ENCODE results near the gene LPP.

The LPP gene

DNA sequence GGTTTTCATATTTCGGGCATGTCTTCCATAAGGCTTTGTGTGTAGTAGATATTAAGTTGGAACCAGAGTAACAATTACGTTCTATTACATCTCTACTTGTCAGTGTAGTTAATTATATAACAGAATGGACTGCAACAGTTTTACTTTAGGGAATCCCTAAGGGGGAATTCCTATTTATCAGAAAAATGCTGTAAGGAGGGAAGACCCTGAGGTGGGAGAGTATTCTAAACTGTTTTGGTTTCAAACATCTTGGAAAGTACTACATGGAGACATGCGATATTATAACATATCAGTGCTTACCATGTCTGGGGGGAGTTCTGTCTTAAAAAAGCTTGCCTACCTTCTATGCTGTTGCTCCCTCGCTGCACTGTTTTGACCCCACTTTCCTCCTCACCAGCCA lies 238.1 kb downstream of the LPP start:
- no peak for TF ChIP-seq POLR2AphosphoS5 (IDR thresholded peaks at IDR 0.05; ENCODE audit: low read depth, low read length)
- no peak for TF ChIP-seq POLR2A (IDR thresholded peaks at IDR 0.05; ENCODE audit: low read depth, low read length)
- no peak for TF ChIP-seq TAF1 (IDR thresholded peaks at IDR 0.05; ENCODE audit: borderline replicate concordance, low read depth, low read length)
- FAIRE-seq = no peak
- no peak for DNase-seq (ENCODE audit: insufficient read length)

GRCh38 chr3:188394623-188395022 lies 240.7 kb downstream of the LPP start:
- no peak for TF ChIP-seq TAF1 (IDR thresholded peaks at IDR 0.05; ENCODE audit: borderline replicate concordance, low read depth, low read length)
- TF ChIP-seq POLR2A (IDR thresholded peaks at IDR 0.05; ENCODE audit: low read depth, low read length) = no peak
- TF ChIP-seq POLR2AphosphoS5 (IDR thresholded peaks at IDR 0.05; ENCODE audit: low read depth, low read length) = no peak
- FAIRE-seq = no peak
- no peak for DNase-seq (ENCODE audit: insufficient read length)

- TF ChIP-seq TAF1 (IDR thresholded peaks at IDR 0.05; ENCODE audit: borderline replicate concordance, low read depth, low read length) = no peak
- no peak for TF ChIP-seq POLR2AphosphoS5 (IDR thresholded peaks at IDR 0.05; ENCODE audit: low read depth, low read length)
- no peak for TF ChIP-seq POLR2A (IDR thresholded peaks at IDR 0.05; ENCODE audit: low read depth, low read length)
- DNase-seq (ENCODE audit: insufficient read length) (no peak), FAIRE-seq (no peak)
Measured at GRCh38 chr3:188396251-188396650, 242.3 kb downstream of the LPP start.

GRCh38 chr3:188396900-188397299 lies 242.9 kb downstream of the LPP start:
- no peak for FAIRE-seq
- TF ChIP-seq POLR2A (IDR thresholded peaks at IDR 0.05; ENCODE audit: low read depth, low read length) (no peak), POLR2AphosphoS5 (IDR thresholded peaks at IDR 0.05; ENCODE audit: low read depth, low read length) (no peak), TAF1 (IDR thresholded peaks at IDR 0.05; ENCODE audit: borderline replicate concordance, low read depth, low read length) (no peak)
- DNase-seq (ENCODE audit: insufficient read length) = no peak

- no peak for FAIRE-seq
- TF ChIP-seq POLR2AphosphoS5 (IDR thresholded peaks at IDR 0.05; ENCODE audit: low read depth, low read length) (no peak), POLR2A (IDR thresholded peaks at IDR 0.05; ENCODE audit: low read depth, low read length) (no peak), TAF1 (IDR thresholded peaks at IDR 0.05; ENCODE audit: borderline replicate concordance, low read depth, low read length) (no peak)
- DNase-seq (ENCODE audit: insufficient read length) = no peak
Measured at GRCh38 chr3:188397766-188398705, 244.1 kb downstream of the LPP start.

GRCh38 chr3:188400494-188401243 lies 246.7 kb downstream of the LPP start:
- TF ChIP-seq POLR2AphosphoS5 (IDR thresholded peaks at IDR 0.05; ENCODE audit: low read depth, low read length) (no peak), POLR2A (IDR thresholded peaks at IDR 0.05; ENCODE audit: low read depth, low read length) (no peak), TAF1 (IDR thresholded peaks at IDR 0.05; ENCODE audit: borderline replicate concordance, low read depth, low read length) (no peak)
- FAIRE-seq (peak; percentile 92), DNase-seq (ENCODE audit: insufficient read length) (peak; percentile 12)

- no peak for FAIRE-seq
- DNase-seq (ENCODE audit: insufficient read length) = no peak
- TF ChIP-seq POLR2A (IDR thresholded peaks at IDR 0.05; ENCODE audit: low read depth, low read length) = no peak
- no peak for TF ChIP-seq POLR2AphosphoS5 (IDR thresholded peaks at IDR 0.05; ENCODE audit: low read depth, low read length)
- TF ChIP-seq TAF1 (IDR thresholded peaks at IDR 0.05; ENCODE audit: borderline replicate concordance, low read depth, low read length) = no peak
Measured at GRCh38 chr3:188401244-188401993, 247.5 kb downstream of the LPP start.

- FAIRE-seq (no peak), DNase-seq (ENCODE audit: insufficient read length) (no peak)
Measured at GRCh38 chr3:188402229-188402628, 248.3 kb downstream of the LPP start.

GRCh38 chr3:188403404-188403803 lies 249.4 kb downstream of the LPP start:
- TF ChIP-seq POLR2A (IDR thresholded peaks at IDR 0.05; ENCODE audit: low read depth, low read length) = no peak
- no peak for TF ChIP-seq TAF1 (IDR thresholded peaks at IDR 0.05; ENCODE audit: borderline replicate concordance, low read depth, low read length)
- no peak for TF ChIP-seq POLR2AphosphoS5 (IDR thresholded peaks at IDR 0.05; ENCODE audit: low read depth, low read length)
- FAIRE-seq = no peak
- DNase-seq (ENCODE audit: insufficient read length) = no peak

More at GRCh38 chr3:188402229-188402628, 248.3 kb downstream of the LPP start:
- TF ChIP-seq POLR2AphosphoS5 (IDR thresholded peaks at IDR 0.05; ENCODE audit: low read depth, low read length) (no peak), POLR2A (IDR thresholded peaks at IDR 0.05; ENCODE audit: low read depth, low read length) (no peak), TAF1 (IDR thresholded peaks at IDR 0.05; ENCODE audit: borderline replicate concordance, low read depth, low read length) (no peak)

DNA sequence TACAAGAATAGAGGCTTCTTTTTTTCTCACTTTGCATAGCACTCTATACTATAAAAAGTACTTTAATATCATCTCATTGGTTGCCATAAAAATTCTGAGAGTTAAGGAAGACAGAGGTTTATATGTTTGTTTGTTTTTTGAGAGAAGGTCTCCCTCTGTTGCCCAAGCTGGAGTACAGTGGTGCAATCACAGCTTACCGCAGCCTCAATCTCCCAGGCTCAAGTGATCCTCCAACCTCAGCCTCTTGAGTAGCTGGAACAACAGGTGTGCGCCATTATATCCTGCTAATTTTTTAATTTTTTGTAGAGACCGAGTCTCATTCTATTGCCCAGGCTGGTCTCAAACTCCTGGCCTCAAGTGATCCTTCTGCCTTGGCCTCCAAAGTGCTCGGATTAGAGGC lies 250.2 kb downstream of the LPP start:
- TF ChIP-seq TAF1 (IDR thresholded peaks at IDR 0.05; ENCODE audit: borderline replicate concordance, low read depth, low read length) (no peak), POLR2A (IDR thresholded peaks at IDR 0.05; ENCODE audit: low read depth, low read length) (no peak), POLR2AphosphoS5 (IDR thresholded peaks at IDR 0.05; ENCODE audit: low read depth, low read length) (no peak)
- FAIRE-seq (no peak), DNase-seq (ENCODE audit: insufficient read length) (no peak)

DNA sequence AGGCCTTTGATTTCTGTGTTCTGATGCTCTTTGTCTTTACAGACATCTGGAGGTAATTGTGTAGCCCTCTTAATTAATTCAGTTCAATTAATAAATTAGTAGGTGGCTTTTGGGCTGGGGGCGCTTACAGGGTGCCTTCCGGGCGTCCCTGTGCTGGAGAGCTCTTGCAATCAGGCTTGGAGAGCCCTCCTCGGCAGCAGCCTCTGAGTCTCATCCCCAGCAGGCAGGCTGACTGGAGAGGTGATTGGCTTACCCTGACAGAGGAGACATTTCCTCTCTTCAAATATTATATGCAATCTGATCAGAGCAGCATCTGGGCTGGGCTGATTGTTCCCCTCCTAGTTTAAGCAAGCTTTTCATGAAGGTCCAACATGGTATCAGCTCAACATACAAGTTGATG lies 250.7 kb downstream of the LPP start:
- no peak for TF ChIP-seq POLR2AphosphoS5 (IDR thresholded peaks at IDR 0.05; ENCODE audit: low read depth, low read length)
- no peak for TF ChIP-seq TAF1 (IDR thresholded peaks at IDR 0.05; ENCODE audit: borderline replicate concordance, low read depth, low read length)
- no peak for TF ChIP-seq POLR2A (IDR thresholded peaks at IDR 0.05; ENCODE audit: low read depth, low read length)
- FAIRE-seq = no peak
- DNase-seq (ENCODE audit: insufficient read length) = no peak
